ENCODE results near the gene MRPS6.

The MRPS6 gene

GRCh38 chr21:34093083-34093482, 19.7 kb downstream of the MRPS6 start:
- H3K36me3 ChIP-seq (ENCODE audit: control insufficient read depth, insufficient read depth, low read length), result peaks cover 2% of the 10 kb centered on the region; the same call in 1 of the 2 replicates
- H3K9me3 ChIP-seq (ENCODE audit: control insufficient read depth, insufficient read depth, low read length), result no peaks in the 10 kb centered on the region
- H3K4me1 ChIP-seq (ENCODE audit: control insufficient read depth, insufficient read depth, low read length), result no peaks in the 10 kb centered on the region
- H3K4me3 ChIP-seq (ENCODE audit: low read length), result no peak overlapping the region
- no peaks in the 10 kb centered on the region for H3K27me3 ChIP-seq (ENCODE audit: control insufficient read depth, insufficient read depth, low read length)
- no peak for DNase-seq (ENCODE audit: low read depth, low spot score)
- no CpG with 5 or more reads among the region's 3 CpGs for WGBS (ENCODE audit: insufficient coverage, insufficient read length)
- H3K27ac ChIP-seq (ENCODE audit: low read length), result no peak overlapping the region

- no peak for DNase-seq (ENCODE audit: low read depth, low spot score)
- Histone ChIP-seq H3K27ac (ENCODE audit: low read length) (no peak overlapping the region), H3K4me1 (ENCODE audit: control insufficient read depth, insufficient read depth, low read length) (no peaks in the 10 kb centered on the region), H3K9me3 (ENCODE audit: control insufficient read depth, insufficient read depth, low read length) (no peaks in the 10 kb centered on the region), H3K4me3 (ENCODE audit: low read length) (no peak overlapping the region), H3K36me3 (ENCODE audit: control insufficient read depth, insufficient read depth, low read length) (peaks cover 2% of the 10 kb centered on the region; the same call in 1 of the 2 replicates), H3K27me3 (ENCODE audit: control insufficient read depth, insufficient read depth, low read length) (no peaks in the 10 kb centered on the region)
- no CpG with 5 or more reads among the region's 7 CpGs for WGBS (ENCODE audit: insufficient coverage, insufficient read length)
Measured at GRCh38 chr21:34094949-34095348, 21.6 kb downstream of the MRPS6 start.

- H3K27ac ChIP-seq (ENCODE audit: low read length), result no peak overlapping the region
- no CpG with 5 or more reads among the region's 2 CpGs for WGBS (ENCODE audit: insufficient coverage, insufficient read length)
- H3K9me3 ChIP-seq (ENCODE audit: control insufficient read depth, insufficient read depth, low read length), result no peaks in the 10 kb centered on the region
- no peaks in the 10 kb centered on the region for H3K4me1 ChIP-seq (ENCODE audit: control insufficient read depth, insufficient read depth, low read length)
- H3K4me3 ChIP-seq (ENCODE audit: low read length), result no peak overlapping the region
- DNase-seq (ENCODE audit: low read depth, low spot score), result no peak
- no peaks in the 10 kb centered on the region for H3K27me3 ChIP-seq (ENCODE audit: control insufficient read depth, insufficient read depth, low read length)
- peaks cover 2% of the 10 kb centered on the region; the same call in 1 of the 2 replicates for H3K36me3 ChIP-seq (ENCODE audit: control insufficient read depth, insufficient read depth, low read length)
Measured at GRCh38 chr21:34097442-34097841, 24.1 kb downstream of the MRPS6 start.

GRCh38 chr21:34100337-34100736, 27.0 kb downstream of the MRPS6 start:
- Histone ChIP-seq H3K27ac (ENCODE audit: low read length) (no peak overlapping the region), H3K9me3 (ENCODE audit: control insufficient read depth, insufficient read depth, low read length) (no peaks in the 10 kb centered on the region), H3K27me3 (ENCODE audit: control insufficient read depth, insufficient read depth, low read length) (no peaks in the 10 kb centered on the region), H3K36me3 (ENCODE audit: control insufficient read depth, insufficient read depth, low read length) (peaks cover under 1% of the 10 kb centered on the region; the same call in 1 of the 2 replicates), H3K4me1 (ENCODE audit: control insufficient read depth, insufficient read depth, low read length) (no peaks in the 10 kb centered on the region), H3K4me3 (ENCODE audit: low read length) (no peak overlapping the region)
- no peak for DNase-seq (ENCODE audit: low read depth, low spot score)
- WGBS (ENCODE audit: insufficient coverage, insufficient read length), result no CpG with 5 or more reads among the region's 2 CpGs

GRCh38 chr21:34100790-34101189, 27.4 kb downstream of the MRPS6 start:
- Histone ChIP-seq H3K4me3 (ENCODE audit: low read length) (no peak overlapping the region), H3K9me3 (ENCODE audit: control insufficient read depth, insufficient read depth, low read length) (no peaks in the 10 kb centered on the region), H3K4me1 (ENCODE audit: control insufficient read depth, insufficient read depth, low read length) (no peaks in the 10 kb centered on the region), H3K27ac (ENCODE audit: low read length) (no peak overlapping the region), H3K36me3 (ENCODE audit: control insufficient read depth, insufficient read depth, low read length) (no peaks in the 10 kb centered on the region), H3K27me3 (ENCODE audit: control insufficient read depth, insufficient read depth, low read length) (no peaks in the 10 kb centered on the region)
- DNase-seq (ENCODE audit: low read depth, low spot score), result no peak
- no CpG with 5 or more reads among the region's 4 CpGs for WGBS (ENCODE audit: insufficient coverage, insufficient read length)

GRCh38 chr21:34105947-34106541, 32.7 kb downstream of the MRPS6 start:
- Histone ChIP-seq H3K27me3 (ENCODE audit: control insufficient read depth, insufficient read depth, low read length) (no peaks in the 10 kb centered on the region), H3K4me1 (ENCODE audit: control insufficient read depth, insufficient read depth, low read length) (peaks cover 2% of the 10 kb centered on the region; the same call in 1 of the 2 replicates), H3K27ac (ENCODE audit: low read length) (no peak overlapping the region), H3K4me3 (ENCODE audit: low read length) (no peak overlapping the region), H3K36me3 (ENCODE audit: control insufficient read depth, insufficient read depth, low read length) (no peaks in the 10 kb centered on the region), H3K9me3 (ENCODE audit: control insufficient read depth, insufficient read depth, low read length) (no peaks in the 10 kb centered on the region)
- no peak for DNase-seq (ENCODE audit: low read depth, low spot score)

- H3K27me3 ChIP-seq (ENCODE audit: control insufficient read depth, insufficient read depth, low read length), result no peaks in the 10 kb centered on the region
- H3K36me3 ChIP-seq (ENCODE audit: control insufficient read depth, insufficient read depth, low read length), result no peaks in the 10 kb centered on the region
- no peaks in the 10 kb centered on the region for H3K9me3 ChIP-seq (ENCODE audit: control insufficient read depth, insufficient read depth, low read length)
- H3K27ac ChIP-seq (ENCODE audit: low read length), result no peak overlapping the region
- no peak for DNase-seq (ENCODE audit: low read depth, low spot score)
- no peak overlapping the region for H3K4me3 ChIP-seq (ENCODE audit: low read length)
- no CpG with 5 or more reads among the region's 1 CpG for WGBS (ENCODE audit: insufficient coverage, insufficient read length)
- H3K4me1 ChIP-seq (ENCODE audit: control insufficient read depth, insufficient read depth, low read length), result peaks cover 2% of the 10 kb centered on the region; the same call in 1 of the 2 replicates
Measured at GRCh38 chr21:34107606-34108005, 34.2 kb downstream of the MRPS6 start.

GRCh38 chr21:34109075-34109474, 35.7 kb downstream of the MRPS6 start:
- no CpG with 5 or more reads among the region's 7 CpGs for WGBS (ENCODE audit: insufficient coverage, insufficient read length)
- DNase-seq (ENCODE audit: low read depth, low spot score), result no peak
- H3K9me3 ChIP-seq (ENCODE audit: control insufficient read depth, insufficient read depth, low read length), result no peaks in the 10 kb centered on the region
- no peaks in the 10 kb centered on the region for H3K36me3 ChIP-seq (ENCODE audit: control insufficient read depth, insufficient read depth, low read length)
- no peaks in the 10 kb centered on the region for H3K27me3 ChIP-seq (ENCODE audit: control insufficient read depth, insufficient read depth, low read length)
- no peak overlapping the region for H3K27ac ChIP-seq (ENCODE audit: low read length)
- no peak overlapping the region for H3K4me3 ChIP-seq (ENCODE audit: low read length)
- H3K4me1 ChIP-seq (ENCODE audit: control insufficient read depth, insufficient read depth, low read length), result peaks cover 2% of the 10 kb centered on the region; the same call in 1 of the 2 replicates

- Histone ChIP-seq H3K9me3 (ENCODE audit: control insufficient read depth, insufficient read depth, low read length) (no peaks in the 10 kb centered on the region), H3K4me1 (ENCODE audit: control insufficient read depth, insufficient read depth, low read length) (peaks cover 3% of the 10 kb centered on the region), H3K27ac (ENCODE audit: low read length) (no peak overlapping the region), H3K27me3 (ENCODE audit: control insufficient read depth, insufficient read depth, low read length) (no peaks in the 10 kb centered on the region), H3K36me3 (ENCODE audit: control insufficient read depth, insufficient read depth, low read length) (no peaks in the 10 kb centered on the region), H3K4me3 (ENCODE audit: low read length) (no peak overlapping the region)
- no peak for DNase-seq (ENCODE audit: low read depth, low spot score)
- WGBS (ENCODE audit: insufficient coverage, insufficient read length), result no CpG with 5 or more reads among the region's 8 CpGs
Measured at GRCh38 chr21:34110594-34111202, 37.3 kb downstream of the MRPS6 start.

GRCh38 chr21:34112316-34113033, 39.1 kb downstream of the MRPS6 start:
- Histone ChIP-seq H3K27ac (ENCODE audit: low read length) (no peak overlapping the region), H3K36me3 (ENCODE audit: control insufficient read depth, insufficient read depth, low read length) (no peaks in the 10 kb centered on the region), H3K27me3 (ENCODE audit: control insufficient read depth, insufficient read depth, low read length) (no peaks in the 10 kb centered on the region), H3K9me3 (ENCODE audit: control insufficient read depth, insufficient read depth, low read length) (no peaks in the 10 kb centered on the region), H3K4me1 (ENCODE audit: control insufficient read depth, insufficient read depth, low read length) (peaks cover 3% of the 10 kb centered on the region), H3K4me3 (ENCODE audit: low read length) (no peak overlapping the region)
- DNase-seq (ENCODE audit: low read depth, low spot score), result no peak
- WGBS (ENCODE audit: insufficient coverage, insufficient read length), result no CpG with 5 or more reads among the region's 6 CpGs
